Nephron (organoid): ENCODE measurements around the gene RMI1.

ENCODE experiments used
- H3K27ac Mint-ChIP-seq, 3 experiments: 2 replicates each; pipeline ENCODE4 v1.8.0; 2020; ENCODE audit warnings: mixed read lengths in 3 of 3, mild to moderate bottlenecking in 2 of 3, moderate library complexity in 1 of 3
- H3K27me3 Mint-ChIP-seq: 2 replicates; pipeline ENCODE4 v1.8.0; 2021; ENCODE audit warnings: low read depth, mild to moderate bottlenecking, moderate library complexity, mixed read lengths
- H3K36me3 Mint-ChIP-seq: 2 replicates; pipeline ENCODE4 v1.8.0; 2020; ENCODE audit warnings: low read depth, mixed read lengths
- H3K4me1 Mint-ChIP-seq: 2 replicates; pipeline ENCODE4 v1.8.0; 2020; ENCODE audit warnings: mixed read lengths
- H3K4me3 Mint-ChIP-seq, 3 experiments: 2 replicates each; pipeline ENCODE4 v1.8.0; 2020; ENCODE audit warnings: mild to moderate bottlenecking in 3 of 3, mixed read lengths in 3 of 3, moderate library complexity in 2 of 3
- H3K9me3 Mint-ChIP-seq: 2 replicates; pipeline ENCODE4 v1.8.0; 2020; ENCODE audit warnings: mixed read lengths
- CTCF ChIP-seq, 3 experiments: fragments of 200-600 bp; sonication (generic); IDR thresholded peaks; one replicate each; pipeline ENCODE4 v1.5.0; 2021; ENCODE audit warnings: antibody characterized with exemption in 3 of 3; ENCODE audit not compliant: unreplicated experiment in 3 of 3

Gene RMI1

GRCh38 chr9:84000186-84000585 lies 19.6 kb downstream of the RMI1 start:
- Mint-ChIP-seq H3K4me1 (peaks cover 9% of the 10 kb centered on the region), H3K36me3 (peaks cover 23% of the 10 kb centered on the region), H3K4me3 (no peak overlapping the region), H3K27ac (no peak overlapping the region), H3K9me3 (no peaks in the 10 kb centered on the region), H3K27me3 (no peaks in the 10 kb centered on the region)
- TF ChIP-seq CTCF (IDR thresholded peaks at IDR 0.05; ENCODE audit: unreplicated experiment in 3 of 3) = no peak

DNA sequence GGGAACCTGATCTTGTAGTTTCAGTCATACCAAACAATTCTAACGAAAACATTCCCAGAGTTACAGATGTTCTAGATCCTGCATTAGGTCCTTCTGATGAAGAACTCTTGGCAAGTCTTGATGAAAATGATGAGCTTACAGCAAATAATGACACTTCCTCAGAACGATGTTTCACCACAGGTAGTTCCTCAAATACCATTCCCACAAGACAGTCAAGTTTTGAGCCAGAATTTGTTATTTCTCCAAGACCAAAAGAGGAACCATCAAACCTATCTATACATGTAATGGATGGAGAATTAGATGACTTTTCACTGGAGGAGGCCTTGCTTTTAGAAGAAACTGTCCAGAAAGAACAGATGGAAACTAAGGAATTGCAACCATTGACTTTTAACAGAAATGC lies 21.0 kb downstream of the RMI1 start:
- Mint-ChIP-seq H3K27ac (no peak overlapping the region), H3K4me1 (no peaks in the 10 kb centered on the region), H3K36me3 (peaks cover 29% of the 10 kb centered on the region), H3K27me3 (no peaks in the 10 kb centered on the region), H3K4me3 (no peak overlapping the region), H3K9me3 (peaks cover 2% of the 10 kb centered on the region)
- TF ChIP-seq CTCF (IDR thresholded peaks at IDR 0.05; ENCODE audit: unreplicated experiment in 3 of 3) = no peak

- no peak overlapping the region for H3K27ac Mint-ChIP-seq
- H3K27me3 Mint-ChIP-seq = peaks cover 3% of the 10 kb centered on the region
- H3K36me3 Mint-ChIP-seq = peaks cover 30% of the 10 kb centered on the region
- no peak overlapping the region for H3K4me3 Mint-ChIP-seq
- peaks cover 4% of the 10 kb centered on the region for H3K9me3 Mint-ChIP-seq
- no peaks in the 10 kb centered on the region for H3K4me1 Mint-ChIP-seq
- no peak for TF ChIP-seq CTCF (IDR thresholded peaks at IDR 0.05; ENCODE audit: unreplicated experiment in 3 of 3)
Observed at GRCh38 chr9:84002344-84002743, 21.7 kb downstream of the RMI1 start.

GRCh38 chr9:84003246-84003645 lies 22.6 kb downstream of the RMI1 start:
- no peak overlapping the region for H3K4me3 Mint-ChIP-seq
- H3K36me3 Mint-ChIP-seq = peaks cover 35% of the 10 kb centered on the region
- peaks cover 3% of the 10 kb centered on the region for H3K27me3 Mint-ChIP-seq
- H3K27ac Mint-ChIP-seq = no peak overlapping the region
- H3K9me3 Mint-ChIP-seq = peaks cover 6% of the 10 kb centered on the region
- H3K4me1 Mint-ChIP-seq = no peaks in the 10 kb centered on the region
- no peak for TF ChIP-seq CTCF (IDR thresholded peaks at IDR 0.05; ENCODE audit: unreplicated experiment in 3 of 3)

- no peak for TF ChIP-seq CTCF (IDR thresholded peaks at IDR 0.05; ENCODE audit: unreplicated experiment in 3 of 3)
- peaks cover 3% of the 10 kb centered on the region for H3K27me3 Mint-ChIP-seq
Observed at GRCh38 chr9:84007662-84008061, 27.1 kb downstream of the RMI1 start.

DNA sequence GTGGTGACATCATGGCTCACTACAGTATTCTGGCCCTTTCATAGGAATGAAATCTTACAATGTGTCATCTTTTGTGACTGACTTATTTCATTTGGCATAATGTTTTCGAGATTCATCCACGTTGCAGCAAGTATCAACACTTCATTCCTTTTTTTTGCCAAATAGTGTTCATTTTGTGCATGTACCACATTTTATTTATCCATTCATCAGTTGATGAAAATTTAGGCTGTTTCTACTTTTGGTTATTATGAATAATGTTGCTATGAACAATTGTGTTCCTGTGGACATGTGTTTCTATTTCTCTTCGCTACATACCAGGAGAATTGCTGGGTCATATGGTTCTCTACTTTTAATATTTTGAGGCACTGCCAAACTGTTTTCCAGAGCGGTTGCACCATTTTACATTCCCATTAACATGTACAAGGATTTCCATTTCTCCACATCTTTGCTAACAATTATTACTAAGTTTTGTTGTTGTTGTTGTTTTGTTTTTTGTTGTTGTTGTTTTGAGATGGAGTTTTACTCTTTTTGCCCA lies 43.5 kb downstream of the RMI1 start:
- H3K36me3 Mint-ChIP-seq = no peaks in the 10 kb centered on the region
- no peak overlapping the region for H3K27ac Mint-ChIP-seq
- peaks cover 9% of the 10 kb centered on the region for H3K9me3 Mint-ChIP-seq
- H3K27me3 Mint-ChIP-seq = no peaks in the 10 kb centered on the region
- TF ChIP-seq CTCF (IDR thresholded peaks at IDR 0.05; ENCODE audit: unreplicated experiment in 3 of 3) = no peak
- H3K4me1 Mint-ChIP-seq = no peaks in the 10 kb centered on the region
- no peak overlapping the region for H3K4me3 Mint-ChIP-seq

More at GRCh38 chr9:84007662-84008061, 27.1 kb downstream of the RMI1 start:
- Mint-ChIP-seq H3K4me3 (no peak overlapping the region), H3K9me3 (peaks cover 6% of the 10 kb centered on the region), H3K4me1 (no peaks in the 10 kb centered on the region), H3K36me3 (peaks cover 16% of the 10 kb centered on the region), H3K27ac (no peak overlapping the region)
